Daoy (cell line): Measurements from ENCODE around the gene HLA-E. TPM values are rescaled to one million over a fixed set of nuclear protein-coding genes. Genes with fewer than 3 reads are reported as not detected.
"Not testable (repeated sequence)": the region's sequence is repeated elsewhere in the genome, so short reads cannot be mapped to it uniquely, and the experiment has no call there.

Experiments
- DNase-seq: peaks from one replicate; pipeline ENCODE4 v3.0.0-alpha.2; 2015; ENCODE audit warnings: low read depth
- total RNA-seq: library from RNA; depleted of rRNA; stranded (reverse); fragments of >200 nt; shearing (Covaris generic); gene quantifications from 2 replicates; pipeline ENCODE4 v1.2.3, GENCODE V29; 2014

HLA-E gene
- total RNA-seq, 1 experiment from 2014 or later: 110 TPM

DNA sequence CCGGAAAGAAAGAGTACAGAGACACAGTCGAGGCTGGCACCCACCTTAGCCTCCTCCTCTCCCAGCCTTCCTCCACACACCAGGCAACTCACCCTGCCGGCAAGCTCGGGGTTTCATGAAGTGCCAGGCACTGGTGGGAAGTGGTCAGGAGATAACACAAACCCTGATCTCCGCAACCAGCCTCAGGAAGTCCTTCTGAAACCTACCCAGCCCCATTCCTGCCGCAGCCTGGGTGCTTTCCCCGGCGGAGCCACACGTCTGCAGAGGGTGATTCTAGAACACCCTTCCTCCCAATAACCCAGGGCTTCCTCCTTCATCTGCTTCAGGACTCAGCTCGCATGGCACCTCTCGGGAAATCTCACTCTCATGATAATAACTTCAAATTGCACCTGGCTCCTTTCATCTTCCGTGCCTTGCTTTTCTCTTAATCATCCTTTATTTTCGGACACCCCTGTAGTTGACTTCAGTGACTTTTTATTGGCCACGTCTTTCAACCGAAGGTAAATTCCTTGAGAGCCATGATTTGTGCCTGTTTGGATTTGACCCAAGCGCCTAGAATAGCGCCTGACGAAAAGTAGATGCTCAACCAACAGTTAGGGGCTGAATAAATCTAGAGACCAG, 8.7 kb upstream of the HLA-E start:
- DNase-seq: peak; percentile 74

DNA sequence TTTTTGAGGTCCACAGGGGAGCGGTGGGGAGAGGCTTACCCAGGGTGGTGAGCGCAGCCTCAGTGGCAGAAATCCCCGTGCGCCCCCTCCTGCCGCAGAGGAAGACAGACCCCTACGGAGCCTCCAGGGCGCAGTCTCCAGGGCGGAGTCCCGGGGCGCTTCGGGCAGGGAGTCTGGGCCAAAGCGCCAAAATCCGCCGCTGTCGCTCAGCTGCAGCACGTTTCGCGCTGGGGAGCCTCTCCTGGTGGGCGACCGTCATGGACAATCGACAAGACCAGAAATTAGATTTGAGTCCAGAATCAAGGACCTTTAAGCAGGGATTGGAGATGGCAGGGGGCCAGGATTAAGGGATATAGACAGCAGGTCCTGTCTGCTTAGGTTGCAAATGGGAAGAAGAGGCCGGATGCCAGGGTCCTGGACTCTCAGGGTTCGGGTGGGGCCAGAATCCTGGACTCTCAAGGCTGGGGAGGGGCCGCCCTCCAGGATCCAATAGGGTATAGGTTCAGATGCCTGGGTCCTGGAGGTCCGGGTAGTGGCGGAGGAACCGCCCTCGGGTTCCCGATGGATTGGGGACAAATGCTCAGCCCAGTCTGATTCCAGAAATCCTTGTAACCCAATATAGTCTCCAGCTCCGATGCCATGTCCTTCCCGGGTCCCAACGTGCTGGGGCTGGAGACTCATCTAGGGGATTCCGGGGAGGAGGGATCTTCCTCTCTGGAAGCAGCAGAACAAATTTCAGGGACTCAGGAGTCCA, 7.9 kb upstream of the HLA-E start:
- DNase-seq: peak; percentile 27

DNA sequence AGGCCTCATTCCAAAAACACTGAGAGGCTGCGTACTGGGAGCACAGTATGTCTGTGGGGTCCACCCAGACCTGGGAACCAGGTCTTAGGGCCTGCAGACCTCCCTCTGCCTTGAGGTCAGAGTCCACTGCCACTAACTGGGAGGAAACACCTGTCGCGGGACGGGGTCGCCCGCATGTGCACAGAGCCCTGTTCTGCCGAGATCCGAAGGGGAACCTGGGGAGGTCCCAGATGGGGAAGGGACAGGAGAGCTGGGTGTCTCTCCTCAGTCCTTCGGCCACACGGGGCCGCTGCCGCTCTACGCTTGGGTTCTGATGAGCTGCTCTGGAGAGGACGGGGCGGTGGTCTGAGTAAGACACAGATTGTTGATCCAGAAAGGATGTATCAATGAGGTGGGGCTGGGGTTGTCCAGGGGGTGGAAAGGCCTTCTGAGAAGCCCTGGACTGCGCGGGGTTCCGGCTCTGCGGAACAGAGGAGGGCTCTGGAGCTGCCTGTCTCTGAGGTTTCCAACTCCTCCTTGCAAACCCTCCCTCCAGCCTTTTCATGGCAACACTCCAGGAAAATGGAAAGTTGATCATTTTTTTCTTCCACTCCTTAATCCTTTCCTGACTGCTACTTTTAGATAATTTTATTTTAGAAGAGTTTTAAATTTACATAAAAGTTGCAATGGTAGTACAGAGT, 7.2 kb upstream of the HLA-E start:
- peak; percentile 88 for DNase-seq

DNA sequence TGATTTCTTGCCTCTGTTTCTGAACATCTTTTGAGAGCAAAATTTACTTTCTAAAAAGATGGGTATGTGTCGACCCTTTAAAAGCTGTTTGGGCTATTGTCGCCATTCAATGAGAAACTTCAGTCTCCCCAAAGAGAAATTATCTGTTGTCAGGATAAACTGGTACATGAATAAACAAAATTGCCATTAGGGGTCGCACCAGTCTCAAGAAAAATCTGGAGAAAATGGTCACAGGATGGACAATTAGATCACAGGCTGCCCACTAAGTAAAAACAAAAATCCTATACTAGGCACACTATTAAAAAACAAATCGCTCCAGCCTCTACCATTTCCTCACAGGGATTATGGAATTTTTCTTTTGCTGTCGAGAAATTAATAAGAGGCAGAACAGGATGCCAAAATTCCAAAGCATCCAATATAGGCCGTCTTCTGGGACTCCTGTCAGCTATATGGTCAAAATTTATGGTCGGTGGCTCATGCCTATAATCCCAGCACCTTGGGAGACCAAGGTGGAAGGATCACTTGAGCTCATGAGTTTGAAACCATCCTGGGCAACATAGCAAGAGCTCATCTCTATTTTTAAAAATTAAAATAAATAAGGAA, 5.5 kb upstream of the HLA-E start:
- peak; percentile 58 for DNase-seq

DNA sequence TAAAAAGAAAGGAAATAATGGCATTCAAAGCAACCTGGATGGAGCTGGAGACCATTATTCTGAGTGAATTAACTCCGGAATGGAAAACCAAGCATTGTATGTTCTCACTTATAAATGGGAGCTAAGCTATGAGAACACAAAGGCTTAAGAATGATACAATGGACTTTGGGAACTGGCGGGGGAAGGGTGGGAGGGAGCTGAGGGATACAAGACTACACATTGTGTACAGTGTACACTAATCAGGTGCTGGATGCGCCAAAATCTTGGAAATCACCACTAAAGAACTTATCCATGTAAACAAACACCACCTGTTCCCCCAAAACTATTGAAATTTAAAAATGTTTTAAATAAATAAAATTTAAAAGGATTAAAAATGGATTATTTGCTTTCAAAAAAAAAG, 4.1 kb upstream of the HLA-E start:
- no peak for DNase-seq

DNA sequence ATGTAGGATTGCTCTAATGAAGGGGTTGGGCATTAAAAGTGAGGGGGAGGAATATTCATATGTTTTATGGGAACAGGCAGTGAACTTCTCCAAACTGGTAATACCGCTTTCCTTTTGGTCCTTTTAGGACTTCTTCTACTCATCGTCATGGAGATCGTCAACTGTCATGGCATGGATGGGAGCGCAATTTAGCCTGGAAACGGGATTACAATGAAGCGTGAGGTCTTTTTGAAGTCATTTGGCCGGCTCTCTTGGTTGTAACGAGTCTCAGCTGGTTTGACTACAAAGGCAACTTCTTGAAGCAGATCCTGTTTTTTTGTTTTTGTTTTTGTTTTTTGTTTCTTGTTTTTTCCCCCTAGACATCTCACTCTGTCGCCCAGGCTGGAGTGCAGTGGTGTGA, 1.4 kb upstream of the HLA-E start:
- no peak for DNase-seq

DNA sequence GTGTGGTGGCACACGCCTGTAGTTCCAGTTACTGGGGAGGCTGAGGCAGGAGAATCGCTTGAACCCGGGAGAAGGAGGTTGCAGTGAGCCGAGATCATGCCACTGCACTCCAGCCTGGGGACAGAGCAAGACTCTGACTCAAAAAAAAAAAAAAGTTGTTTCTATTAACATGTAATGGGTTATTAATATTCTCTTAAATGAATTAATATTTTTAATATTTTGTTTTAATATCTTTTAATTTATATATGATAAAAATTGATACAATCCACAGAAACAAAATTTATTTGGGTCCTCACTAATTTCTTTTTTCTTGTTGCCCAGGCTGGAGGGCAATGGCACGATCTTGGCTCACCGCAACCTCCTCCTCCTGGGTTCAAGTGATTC, 620 bp upstream of the HLA-E start:
- DNase-seq: not testable (repeated sequence)

DNA sequence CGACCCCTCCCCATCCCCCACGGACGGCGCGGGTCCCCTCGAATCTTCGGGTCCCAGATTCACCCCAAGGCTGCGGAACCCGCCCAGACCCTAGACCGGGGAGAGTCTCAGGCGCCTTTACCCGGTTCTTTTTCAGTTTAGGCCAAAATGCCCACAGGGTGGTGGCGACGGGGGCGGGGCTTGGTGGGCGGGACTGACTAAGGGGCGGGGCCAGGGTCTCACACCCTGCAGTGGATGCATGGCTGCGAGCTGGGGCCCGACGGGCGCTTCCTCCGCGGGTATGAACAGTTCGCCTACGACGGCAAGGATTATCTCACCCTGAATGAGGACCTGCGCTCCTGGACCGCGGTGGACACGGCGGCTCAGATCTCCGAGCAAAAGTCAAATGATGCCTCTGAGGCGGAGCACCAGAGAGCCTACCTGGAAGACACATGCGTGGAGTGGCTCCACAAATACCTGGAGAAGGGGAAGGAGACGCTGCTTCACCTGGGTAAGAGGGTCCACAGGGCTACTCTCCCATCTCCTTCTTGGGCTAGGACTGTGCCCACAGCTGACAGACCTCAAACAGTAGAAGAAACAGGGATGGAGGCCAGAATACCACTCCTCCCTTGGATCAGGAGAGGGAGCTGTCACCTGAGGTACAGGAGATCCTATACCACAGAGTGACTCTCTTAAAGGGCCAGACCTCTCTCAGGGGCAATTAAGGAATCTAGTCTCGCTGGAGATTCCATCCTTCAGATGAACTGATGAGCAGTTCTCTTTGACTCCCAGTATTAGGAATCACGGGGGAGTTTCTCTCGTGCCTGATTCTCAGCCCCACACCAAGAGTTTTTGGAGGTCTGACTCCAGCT, 942 bp downstream of the HLA-E start:
- peak; percentile 80 for DNase-seq

DNA sequence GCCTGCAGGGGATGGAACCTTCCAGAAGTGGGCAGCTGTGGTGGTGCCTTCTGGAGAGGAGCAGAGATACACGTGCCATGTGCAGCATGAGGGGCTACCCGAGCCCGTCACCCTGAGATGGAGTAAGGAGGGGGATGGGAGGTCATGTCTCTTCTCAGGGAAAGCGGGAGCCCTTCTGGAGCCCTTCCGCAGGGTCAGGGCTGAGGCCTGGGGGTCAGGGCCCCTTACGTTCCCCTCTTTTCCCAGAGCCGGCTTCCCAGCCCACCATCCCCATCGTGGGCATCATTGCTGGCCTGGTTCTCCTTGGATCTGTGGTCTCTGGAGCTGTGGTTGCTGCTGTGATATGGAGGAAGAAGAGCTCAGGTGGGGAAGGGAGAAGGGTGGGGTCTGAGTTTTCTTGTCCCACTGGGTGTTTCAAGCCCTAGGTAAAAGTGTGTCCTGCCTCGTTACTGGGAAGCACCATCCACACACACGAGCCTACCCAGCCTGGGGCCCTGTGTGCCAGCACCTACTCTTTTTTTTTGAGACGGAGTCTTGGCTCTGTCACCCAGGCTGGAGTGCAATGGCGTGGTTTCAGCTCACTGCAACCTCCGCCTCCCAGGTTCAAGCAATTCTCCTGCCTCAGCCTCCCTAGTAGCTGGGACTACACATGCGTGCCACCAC, 2.1 kb downstream of the HLA-E start:
- not testable (repeated sequence) for DNase-seq

DNA sequence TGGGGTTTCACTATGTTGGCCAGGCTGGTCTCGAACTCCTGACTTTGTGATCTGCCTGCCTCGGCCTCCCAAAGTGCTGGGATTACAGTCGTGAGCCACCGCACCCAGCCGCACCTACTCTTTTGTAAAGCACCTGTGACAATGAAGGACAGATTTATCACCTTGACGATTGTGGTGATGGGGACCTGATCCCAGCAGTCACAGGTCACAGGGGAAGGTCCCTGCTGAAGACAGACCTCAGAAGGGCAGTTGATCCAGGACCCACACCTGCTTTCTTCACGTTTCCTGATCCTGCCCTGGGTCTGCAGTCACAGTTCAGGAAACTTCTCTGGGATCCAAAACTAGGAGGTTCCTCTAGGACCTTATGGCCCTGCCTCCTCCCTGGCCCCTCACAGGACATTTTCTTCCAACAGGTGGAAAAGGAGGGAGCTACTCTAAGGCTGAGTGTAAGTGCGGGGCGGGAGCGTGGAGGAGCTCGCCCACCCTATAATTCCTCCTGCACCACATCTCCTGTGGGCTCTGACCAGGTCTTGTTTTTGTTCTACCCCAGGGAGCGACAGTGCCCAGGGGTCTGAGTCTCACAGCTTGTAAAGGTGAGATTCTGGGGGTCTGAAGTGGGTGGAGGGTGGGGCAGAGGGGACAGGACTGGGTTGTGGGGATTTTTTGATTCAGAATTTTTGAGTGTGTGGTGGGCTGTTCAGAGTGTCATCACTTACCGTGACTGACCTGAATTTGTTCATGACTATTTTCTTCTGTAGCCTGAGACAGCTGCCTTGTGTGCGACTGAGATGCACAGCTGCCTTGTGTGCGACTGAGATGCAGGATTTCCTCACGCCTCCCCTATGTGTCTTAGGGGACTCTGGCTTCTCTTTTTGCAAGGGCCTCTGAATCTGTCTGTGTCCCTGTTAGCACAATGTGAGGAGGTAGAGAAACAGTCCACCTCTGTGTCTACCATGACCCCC, 3.0 kb downstream of the HLA-E start:
- DNase-seq: no peak

DNA sequence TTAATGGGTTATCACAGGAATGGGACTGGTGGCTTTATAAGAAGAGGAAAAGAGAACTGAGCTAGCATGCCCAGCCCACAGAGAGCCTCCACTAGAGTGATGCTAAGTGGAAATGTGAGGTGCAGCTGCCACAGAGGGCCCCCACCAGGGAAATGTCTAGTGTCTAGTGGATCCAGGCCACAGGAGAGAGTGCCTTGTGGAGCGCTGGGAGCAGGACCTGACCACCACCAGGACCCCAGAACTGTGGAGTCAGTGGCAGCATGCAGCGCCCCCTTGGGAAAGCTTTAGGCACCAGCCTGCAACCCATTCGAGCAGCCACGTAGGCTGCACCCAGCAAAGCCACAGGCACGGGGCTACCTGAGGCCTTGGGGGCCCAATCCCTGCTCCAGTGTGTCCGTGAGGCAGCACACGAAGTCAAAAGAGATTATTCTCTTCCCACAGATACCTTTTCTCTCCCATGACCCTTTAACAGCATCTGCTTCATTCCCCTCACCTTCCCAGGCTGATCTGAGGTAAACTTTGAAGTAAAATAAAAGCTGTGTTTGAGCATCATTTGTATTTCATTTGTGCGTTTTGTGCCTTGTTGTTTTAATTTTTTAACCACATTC, 4.4 kb downstream of the HLA-E start:
- DNase-seq: no peak

DNA sequence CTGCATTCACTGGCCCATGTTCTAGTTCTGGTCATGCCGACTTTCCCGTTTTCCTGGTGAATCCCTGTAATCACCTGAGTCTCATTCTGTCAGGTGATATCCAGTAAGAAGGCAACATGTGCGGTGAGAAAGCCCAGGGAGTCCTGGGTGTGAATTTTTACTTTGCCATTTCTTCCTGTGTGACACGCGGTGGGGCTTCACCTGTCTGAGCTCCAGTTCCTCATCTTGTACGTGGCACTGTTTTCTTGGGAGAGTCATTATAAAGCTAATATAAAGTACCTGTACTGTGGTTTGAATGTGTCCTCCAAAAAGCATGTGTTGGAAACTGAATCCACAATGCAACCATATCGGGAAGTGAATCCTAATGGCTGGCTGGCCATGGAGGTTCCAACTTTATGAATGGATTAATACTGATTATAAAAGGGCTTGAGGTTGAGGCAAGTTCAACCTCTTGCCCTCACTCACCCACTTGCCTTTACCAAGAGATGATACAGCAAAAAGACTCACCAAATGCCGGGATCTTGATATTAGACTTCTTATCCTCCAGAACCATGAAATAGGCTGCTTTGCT, 5.1 kb downstream of the HLA-E start:
- no peak for DNase-seq

DNA sequence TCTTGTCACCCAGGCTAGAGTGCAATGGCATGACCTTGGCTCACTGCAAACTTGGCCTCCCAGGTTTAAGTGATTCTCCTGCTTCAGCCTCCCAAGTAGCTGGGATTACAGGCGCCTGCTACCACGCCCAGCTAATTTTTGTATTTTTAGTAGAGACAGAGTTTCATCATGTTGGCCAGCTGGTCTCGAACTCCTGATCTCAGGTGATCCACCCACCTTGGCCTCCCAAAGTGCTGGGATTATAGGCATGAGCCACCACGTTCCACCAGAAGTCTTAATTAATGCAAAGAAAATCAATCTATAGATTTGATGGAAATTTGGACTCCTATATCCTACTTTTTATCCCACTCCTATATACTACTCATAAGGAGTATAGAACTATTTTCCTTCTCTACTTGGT, 5.8 kb downstream of the HLA-E start:
- not testable (repeated sequence) for DNase-seq

DNA sequence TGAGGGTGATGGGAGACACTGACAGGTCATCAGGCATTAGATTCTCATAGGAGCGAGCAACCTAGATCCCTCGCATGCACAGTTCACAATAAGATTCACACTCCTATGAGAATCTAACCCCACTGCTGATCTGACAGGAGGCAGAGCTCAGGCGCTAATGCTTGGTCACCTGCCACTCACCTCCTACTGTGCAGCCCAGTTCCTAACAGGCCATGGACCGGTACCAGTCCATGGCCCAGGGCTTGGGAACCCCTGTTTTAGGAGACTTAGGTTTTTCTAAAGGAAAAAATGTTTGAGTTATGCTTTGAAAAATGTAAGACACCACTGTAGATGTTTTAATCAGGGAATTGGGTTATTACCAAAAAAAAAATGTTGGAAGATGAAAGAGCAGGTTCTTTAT, 6.7 kb downstream of the HLA-E start:
- DNase-seq: no peak

DNA sequence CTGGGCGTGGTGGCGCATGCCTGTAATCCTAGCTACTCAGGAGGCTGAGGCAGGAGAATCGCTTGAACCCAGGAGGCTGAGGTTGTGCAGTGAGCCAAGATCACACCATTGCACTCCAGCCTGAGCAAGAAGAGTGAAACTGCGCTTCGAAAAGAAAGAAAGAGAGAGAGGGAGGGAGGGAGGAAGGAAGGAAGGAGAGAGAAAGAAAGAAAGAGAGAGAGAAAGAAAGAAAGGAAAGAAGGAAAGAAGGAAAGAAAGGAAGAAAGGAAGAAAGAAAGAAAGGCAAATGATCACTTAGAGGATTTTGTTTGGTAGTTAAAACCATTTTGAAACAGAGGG, 7.9 kb downstream of the HLA-E start:
- DNase-seq: not testable (repeated sequence)

DNA sequence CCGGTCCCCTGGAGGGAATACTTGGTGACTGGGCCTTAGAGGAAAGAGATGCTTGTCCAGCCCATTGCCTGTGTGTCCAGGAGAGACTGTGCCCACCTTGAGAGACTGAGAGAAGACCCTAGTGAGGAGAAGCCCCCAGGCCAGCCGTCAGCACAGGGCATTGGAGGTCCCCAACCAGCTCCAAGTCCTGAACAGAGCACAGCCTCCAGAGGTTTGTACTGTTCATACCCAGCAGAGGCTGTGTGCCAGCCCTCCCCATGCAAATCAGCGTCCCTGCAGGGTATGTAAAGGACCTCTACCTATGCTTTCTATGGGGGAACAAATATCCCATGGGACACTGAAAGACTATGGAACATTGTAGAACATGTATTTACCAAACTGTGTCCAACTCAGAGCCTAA, 8.4 kb downstream of the HLA-E start:
- no peak for DNase-seq

DNA sequence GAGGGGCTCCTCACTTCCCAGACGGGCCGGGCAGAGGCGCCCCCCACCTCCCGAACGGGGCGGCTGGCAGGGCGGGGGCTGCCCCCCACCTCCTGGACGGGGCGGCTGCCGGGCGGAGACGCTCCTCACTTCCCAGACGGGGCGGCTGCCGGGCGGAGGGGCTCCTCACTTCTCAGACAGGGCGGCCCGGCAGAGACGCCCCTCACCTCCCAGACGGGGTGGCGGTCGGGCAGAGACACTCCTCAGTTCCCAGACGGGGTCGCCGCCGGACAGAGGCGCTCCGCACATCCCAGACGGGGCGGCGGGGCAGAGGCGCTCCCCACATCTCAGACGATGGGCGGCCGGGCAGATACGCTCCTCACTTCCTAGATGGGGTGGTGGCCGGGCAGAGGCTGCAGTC, 9.4 kb downstream of the HLA-E start:
- DNase-seq: not testable (repeated sequence)

DNA sequence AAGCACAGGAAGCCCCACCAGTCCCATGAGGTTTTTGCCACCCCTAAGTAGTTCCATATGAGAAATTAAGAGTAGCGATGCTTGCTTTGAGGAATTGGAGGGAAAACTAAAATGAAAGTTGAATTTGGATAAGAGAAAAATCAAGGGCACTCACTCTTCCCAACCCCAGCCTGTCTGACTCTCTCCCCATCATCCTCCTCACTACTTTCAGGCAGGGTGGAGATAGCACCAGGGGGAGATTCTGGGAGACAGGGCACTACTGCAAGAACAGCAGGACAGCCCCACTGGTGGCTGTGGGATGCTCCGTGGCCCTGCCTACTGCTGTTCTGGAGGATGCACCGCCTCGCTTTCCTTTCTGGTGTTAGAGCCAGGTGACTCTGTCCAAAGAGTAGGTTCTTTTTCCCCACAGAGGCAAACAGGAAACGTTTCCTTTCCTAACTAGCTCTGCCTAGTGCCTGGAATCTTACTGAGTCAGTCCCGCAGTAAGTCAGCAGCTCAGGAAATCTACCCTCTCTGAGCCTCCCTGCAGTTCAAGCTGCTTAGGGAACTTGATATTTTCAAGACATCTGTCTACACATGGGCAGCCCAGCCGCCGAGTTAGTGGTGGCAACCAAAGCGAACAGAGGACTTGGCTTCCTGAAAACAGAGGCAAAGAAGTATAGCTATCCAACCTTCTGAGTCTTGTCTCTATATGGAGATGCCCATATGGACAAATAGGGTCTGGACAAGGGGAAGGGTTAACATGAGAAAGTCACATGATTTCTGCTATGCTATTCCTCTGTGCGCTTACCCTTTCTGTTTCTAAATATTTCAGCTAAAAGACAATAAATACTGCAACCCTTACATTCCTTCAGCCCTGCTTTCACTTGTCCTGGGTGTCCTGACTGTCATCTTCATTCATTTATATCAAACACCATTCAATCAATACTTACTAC, 11.4 kb downstream of the HLA-E start:
- DNase-seq: peak; percentile 76
